ENCODE results near the gene TCTN3. TPM values are rescaled to one million over a fixed set of nuclear protein-coding genes. Genes with fewer than 3 reads are reported as not detected.
A peak's percentile ranks its signal among the peaks of the same experiment; 100 is the strongest.
"Not testable (repeated sequence)": the region's sequence is repeated elsewhere in the genome, so short reads cannot be mapped to it uniquely, and the experiment has no call there.

Gene TCTN3
- total RNA-seq, 1 experiment from 2014 or later = 21.8 TPM

DNA sequence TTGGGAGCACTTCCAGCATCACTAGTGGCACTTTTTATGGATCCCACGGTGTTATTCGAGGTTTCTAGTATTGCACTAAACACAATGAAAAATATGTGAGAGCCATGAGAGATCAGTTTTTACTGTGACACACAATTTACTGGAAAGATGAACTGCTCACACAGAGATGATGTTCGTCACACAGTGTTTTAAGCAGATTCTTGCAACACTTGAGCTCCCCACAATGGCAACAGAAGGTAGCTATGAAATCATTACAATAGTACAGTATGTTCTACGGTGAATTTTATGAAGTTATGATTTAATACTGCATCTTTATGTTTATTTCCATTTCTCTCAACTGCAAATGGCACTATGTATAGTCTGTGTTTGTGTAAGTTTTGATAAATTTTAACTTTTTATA lies 34.8 kb upstream of the TCTN3 start:
- no peaks in the 10 kb centered on the region for H3K9me3 ChIP-seq (ENCODE audit: low read length)
- intact Hi-C loops (cut with micrococcal nuclease) = no loop called here
- no peaks in the 10 kb centered on the region for H3K27me3 ChIP-seq (ENCODE audit: low read length)
- H3K9ac ChIP-seq (ENCODE audit: low read length) = no peak overlapping the region
- ChIA-PET POLR2A (ENCODE audit: unreplicated experiment) (no interaction called here), CTCF (interaction anchor here (1.0 kb wide), 1 partner anchor 35 kb away, joined by 10 read pairs; the partner anchor contains the start of gene TCTN3)
- no peaks in the 10 kb centered on the region for H3K9me2 ChIP-seq (replicated peaks; ENCODE audit: low read length)
- no peaks in the 10 kb centered on the region for H4K20me1 ChIP-seq (ENCODE audit: low read length)
- no peak overlapping the region for H3K27ac ChIP-seq (ENCODE audit: low read length)
- no TSS peak for BruUV-seq (replicated peaks)
- DNase-seq = peak; percentile 36
- H3K36me3 ChIP-seq (ENCODE audit: low read depth, low read length) = no peaks in the 10 kb centered on the region
- no peak for TF ChIP-seq EZH2 (IDR thresholded peaks at IDR 0.05; ENCODE audit: low read length, unreplicated experiment)
- TF ChIP-seq, protein P1, sequence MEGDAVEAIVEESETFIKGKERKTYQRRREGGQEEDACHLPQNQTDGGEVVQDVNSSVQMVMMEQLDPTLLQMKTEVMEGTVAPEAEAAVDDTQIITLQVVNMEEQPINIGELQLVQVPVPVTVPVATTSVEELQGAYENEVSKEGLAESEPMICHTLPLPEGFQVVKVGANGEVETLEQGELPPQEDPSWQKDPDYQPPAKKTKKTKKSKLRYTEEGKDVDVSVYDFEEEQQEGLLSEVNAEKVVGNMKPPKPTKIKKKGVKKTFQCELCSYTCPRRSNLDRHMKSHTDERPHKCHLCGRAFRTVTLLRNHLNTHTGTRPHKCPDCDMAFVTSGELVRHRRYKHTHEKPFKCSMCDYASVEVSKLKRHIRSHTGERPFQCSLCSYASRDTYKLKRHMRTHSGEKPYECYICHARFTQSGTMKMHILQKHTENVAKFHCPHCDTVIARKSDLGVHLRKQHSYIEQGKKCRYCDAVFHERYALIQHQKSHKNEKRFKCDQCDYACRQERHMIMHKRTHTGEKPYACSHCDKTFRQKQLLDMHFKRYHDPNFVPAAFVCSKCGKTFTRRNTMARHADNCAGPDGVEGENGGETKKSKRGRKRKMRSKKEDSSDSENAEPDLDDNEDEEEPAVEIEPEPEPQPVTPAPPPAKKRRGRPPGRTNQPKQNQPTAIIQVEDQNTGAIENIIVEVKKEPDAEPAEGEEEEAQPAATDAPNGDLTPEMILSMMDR (conservative IDR thresholded peaks at IDR 0.05; ENCODE audit: low read depth, low read length) = 0 out of 2 replicates have a peak, but pooled peaks have one; percentile 21
- no peak overlapping the region for H3K4me3 ChIP-seq (ENCODE audit: low read length)
- no peak overlapping the region for H2AFZ ChIP-seq (ENCODE audit: low read length)
- H3K4me2 ChIP-seq (ENCODE audit: low read length) = no peak overlapping the region
- H3K79me2 ChIP-seq (ENCODE audit: low read length) = no peaks in the 10 kb centered on the region
- H3K4me1 ChIP-seq (ENCODE audit: insufficient read depth, low read length) = no peaks in the 10 kb centered on the region
- H3F3A ChIP-seq (ENCODE audit: low read length, unreplicated experiment) = no peaks in the 10 kb centered on the region
- ATAC-seq = no peak

DNA sequence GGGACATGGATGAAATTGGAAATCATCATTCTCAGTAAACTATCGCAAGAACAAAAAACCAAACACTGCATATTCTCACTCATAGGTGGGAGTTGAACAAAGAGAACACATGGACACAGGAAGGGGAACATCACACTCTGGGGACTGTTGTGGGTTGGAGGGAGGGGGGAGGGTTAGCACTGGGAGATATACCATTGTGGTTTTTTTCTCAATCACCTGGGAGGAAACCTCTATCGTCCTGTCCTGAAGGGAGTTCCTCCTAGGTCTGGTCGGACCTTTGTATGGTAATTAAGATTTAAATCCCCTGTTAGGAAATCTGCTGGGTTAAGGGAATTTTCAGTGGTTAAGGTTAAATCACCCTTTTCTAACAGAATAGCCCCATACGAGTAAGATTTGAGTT lies 28.8 kb upstream of the TCTN3 start:
- H3K9ac ChIP-seq (ENCODE audit: low read length); H3K9me3 ChIP-seq (ENCODE audit: low read length); H3F3A ChIP-seq (ENCODE audit: low read length, unreplicated experiment); BruUV-seq (replicated peaks); H3K9me2 ChIP-seq (replicated peaks; ENCODE audit: low read length); H3K4me2 ChIP-seq (ENCODE audit: low read length); POLR2A ChIA-PET (ENCODE audit: unreplicated experiment); ATAC-seq; H2AFZ ChIP-seq (ENCODE audit: low read length); intact Hi-C loops (cut with micrococcal nuclease); H3K79me2 ChIP-seq (ENCODE audit: low read length); DNase-seq; H3K4me1 ChIP-seq (ENCODE audit: insufficient read depth, low read length); H4K20me1 ChIP-seq (ENCODE audit: low read length); H3K27ac ChIP-seq (ENCODE audit: low read length); H3K27me3 ChIP-seq (ENCODE audit: low read length); CTCF ChIA-PET; H3K4me3 ChIP-seq (ENCODE audit: low read length); H3K36me3 ChIP-seq (ENCODE audit: low read depth, low read length): not testable (repeated sequence)

DNA sequence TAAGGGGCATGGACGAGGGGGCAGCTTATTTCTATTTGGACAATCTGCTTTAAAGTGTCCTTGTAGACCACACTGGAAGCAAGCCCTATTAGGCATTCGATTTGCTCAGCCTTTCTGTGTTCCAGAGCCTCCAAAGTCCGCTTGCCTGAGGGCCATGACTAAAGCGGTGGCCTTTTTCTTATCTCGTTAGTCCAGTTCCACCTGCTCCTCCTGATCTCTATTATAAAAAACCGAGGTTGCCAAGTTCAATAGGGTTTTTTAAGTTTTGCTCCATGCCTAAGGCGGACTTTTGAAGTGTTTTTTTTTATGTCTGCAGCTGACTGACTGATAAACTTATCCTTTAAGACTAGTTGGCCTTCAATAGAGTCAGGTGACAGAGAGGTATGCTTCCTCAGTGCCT lies 27.0 kb upstream of the TCTN3 start:
- intact Hi-C loops (cut with micrococcal nuclease); H3K4me3 ChIP-seq (ENCODE audit: low read length); BruUV-seq (replicated peaks): not testable (repeated sequence)

DNA sequence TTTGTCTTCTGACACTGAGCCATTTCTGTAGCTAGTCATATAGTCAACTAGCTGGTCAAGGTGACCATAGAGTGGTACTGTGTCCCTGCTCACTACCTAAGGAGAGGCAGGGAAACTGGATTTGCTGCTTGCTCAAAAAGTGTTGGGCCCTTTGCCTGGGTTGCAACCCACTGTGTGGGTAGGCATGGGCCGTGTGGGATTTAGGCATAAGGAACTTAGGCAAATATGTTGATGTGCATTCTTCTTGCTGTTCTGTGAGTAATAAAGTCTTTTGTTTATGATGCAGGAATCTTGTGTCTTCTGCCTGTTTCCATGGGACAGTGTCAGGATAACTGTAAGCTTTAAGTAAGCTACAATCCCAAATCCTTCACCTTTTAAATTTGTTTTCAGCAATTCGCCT lies 23.1 kb upstream of the TCTN3 start:
- Histone ChIP-seq H3K4me2 (ENCODE audit: low read length) (no peak overlapping the region), H2AFZ (ENCODE audit: low read length) (no peak overlapping the region), H3K9ac (ENCODE audit: low read length) (no peak overlapping the region), H3K27me3 (ENCODE audit: low read length) (no peaks in the 10 kb centered on the region), H3K4me3 (ENCODE audit: low read length) (no peak overlapping the region), H3K9me2 (replicated peaks; ENCODE audit: low read length) (no peaks in the 10 kb centered on the region), H3K27ac (ENCODE audit: low read length) (no peak overlapping the region), H3K4me1 (ENCODE audit: insufficient read depth, low read length) (peaks cover 7% of the 10 kb centered on the region; the same call in 1 of the 2 replicates), H3K79me2 (ENCODE audit: low read length) (no peaks in the 10 kb centered on the region), H3K9me3 (ENCODE audit: low read length) (no peaks in the 10 kb centered on the region), H3F3A (ENCODE audit: low read length, unreplicated experiment) (no peaks in the 10 kb centered on the region), H3K36me3 (ENCODE audit: low read depth, low read length) (no peaks in the 10 kb centered on the region), H4K20me1 (ENCODE audit: low read length) (no peaks in the 10 kb centered on the region)
- TF ChIP-seq EZH2 (IDR thresholded peaks at IDR 0.05; ENCODE audit: low read length, unreplicated experiment) (no peak), EZH2phosphoT487 (IDR thresholded peaks at IDR 0.05; ENCODE audit: borderline replicate concordance, low read length) (no peak)
- TF ChIP-seq, protein P1 (conservative IDR thresholded peaks at IDR 0.05; ENCODE audit: low read depth, low read length) = no peak
- CTCF ChIA-PET = no interaction called here
- no peak for ATAC-seq
- BruUV-seq (replicated peaks) = no TSS peak
- no peak for DNase-seq
- POLR2A ChIA-PET (ENCODE audit: unreplicated experiment) = no interaction called here
- intact Hi-C loops (cut with micrococcal nuclease) = no loop called here

More for the DNA sequence above, 27.0 kb upstream of the TCTN3 start:
- H2AFZ ChIP-seq (ENCODE audit: low read length); H3K9me2 ChIP-seq (replicated peaks; ENCODE audit: low read length); H3K27me3 ChIP-seq (ENCODE audit: low read length); POLR2A ChIA-PET (ENCODE audit: unreplicated experiment); H3K79me2 ChIP-seq (ENCODE audit: low read length); H3K36me3 ChIP-seq (ENCODE audit: low read depth, low read length); CTCF ChIA-PET; H3K9ac ChIP-seq (ENCODE audit: low read length); H3K27ac ChIP-seq (ENCODE audit: low read length); H3K4me2 ChIP-seq (ENCODE audit: low read length); ATAC-seq; H3K9me3 ChIP-seq (ENCODE audit: low read length); H4K20me1 ChIP-seq (ENCODE audit: low read length); H3K4me1 ChIP-seq (ENCODE audit: insufficient read depth, low read length); H3F3A ChIP-seq (ENCODE audit: low read length, unreplicated experiment): not testable (repeated sequence)
- DNase-seq = peak; percentile 82
